HepG2 (cell line): ENCODE measurements around the gene CHRNA3.

ENCODE experiments used
- CBX2 ChIP-seq, 2 experiments: fragments of 200-600 bp in 1 of 2; sonication (generic); formaldehyde crosslinking in 1 of 2; IDR thresholded peaks; 2 replicates each; pipeline versions ENCODE4 v1.7.0 to v1.8.1; 2018 to 2022; ENCODE audit warnings: low read depth in 2 of 2, low read length in 1 of 2, mild to moderate bottlenecking in 1 of 2, missing genetic modification reagents in 1 of 2
- ETV6 ChIP-seq: sonication (generic); formaldehyde crosslinking; conservative IDR thresholded peaks from 2 replicates; pipeline ENCODE4 v1.4.0; 2020; ENCODE audit warnings: missing genetic modification reagents
- EZH2 ChIP-seq: conservative IDR thresholded peaks from 2 replicates; pipeline ENCODE4 v1.6.1; 2012; ENCODE audit warnings: mild to moderate bottlenecking, low read depth, low read length, moderate library complexity
- MYC ChIP-seq: sonication (generic); formaldehyde crosslinking; IDR thresholded peaks from 2 replicates; pipeline ENCODE4 v1.9.0; 2021; ENCODE audit warnings: missing genetic modification reagents, borderline replicate concordance
- ZNF232 ChIP-seq: sonication (generic); formaldehyde crosslinking; IDR thresholded peaks from 2 replicates; pipeline ENCODE4 v1.4.0; 2020; ENCODE audit warnings: missing genetic modification reagents, borderline replicate concordance
- ZNF274 ChIP-seq: sonication (generic); formaldehyde crosslinking; IDR thresholded peaks from 2 replicates; pipeline ENCODE4 v1.5.1; 2020; ENCODE audit warnings: mild to moderate bottlenecking, missing genetic modification reagents
- ZNF788 ChIP-seq: sonication (generic); formaldehyde crosslinking; IDR thresholded peaks from 2 replicates; pipeline ENCODE4 v1.5.0; 2020; ENCODE audit warnings: mild to moderate bottlenecking, missing genetic modification reagents, borderline replicate concordance
- TF ChIP-seq, protein P1 (sequence below): sonication (generic); formaldehyde crosslinking; IDR thresholded peaks from 2 replicates; pipeline ENCODE4 v1.8.1; 2023; ENCODE audit warnings: mild to moderate bottlenecking, inconsistent platforms, moderate library complexity, missing genetic modification reagents, borderline replicate concordance
- TF ChIP-seq, protein P2 (sequence below): sonication (generic); formaldehyde crosslinking; IDR thresholded peaks from 2 replicates; pipeline ENCODE4 v1.5.0; 2020; ENCODE audit warnings: mild to moderate bottlenecking, missing genetic modification reagents, moderate library complexity
- TF ChIP-seq, protein P3 (sequence below): sonication (generic); formaldehyde crosslinking; IDR thresholded peaks from 2 replicates; pipeline ENCODE4 v1.4.0; 2020; ENCODE audit warnings: low read depth, mild to moderate bottlenecking, missing genetic modification reagents

DNA sequence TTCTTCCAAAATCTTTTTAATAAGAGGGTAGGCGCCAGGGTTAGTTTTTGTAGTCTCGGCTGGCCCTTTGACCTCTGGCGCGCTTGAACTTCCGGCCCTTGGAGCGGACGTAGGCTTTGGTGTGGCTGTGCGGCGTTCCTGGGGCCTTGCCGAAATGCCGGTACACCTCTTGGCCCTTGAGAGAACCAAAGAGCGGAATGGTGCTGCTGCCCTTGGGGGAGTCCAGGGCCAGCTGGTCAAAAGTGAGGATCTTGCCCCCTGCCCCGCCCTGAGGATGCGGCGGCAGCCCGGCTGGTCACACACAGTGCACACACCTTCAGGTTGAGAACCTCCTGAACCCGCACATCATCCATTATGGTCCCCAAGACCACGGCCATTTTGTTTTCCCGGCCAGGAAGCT, 40.2 kb upstream of the CHRNA3 start:
- TF ChIP-seq ETV6 (CRISPR knock-in tag) (no peak), ZNF232 (CRISPR knock-in tag) (no peak), EZH2 (no peak), ZNF274 (CRISPR knock-in tag) (no peak), CBX2 (IDR thresholded peaks at IDR 0.05; ENCODE audit: low read depth, low read length) (no peak), CBX2 (CRISPR knock-in tag; IDR thresholded peaks at IDR 0.05; ENCODE audit: low read depth) (no peak), ZNF788 (no peak), MYC (CRISPR knock-in tag) (no peak)
- TF ChIP-seq, protein P1, sequence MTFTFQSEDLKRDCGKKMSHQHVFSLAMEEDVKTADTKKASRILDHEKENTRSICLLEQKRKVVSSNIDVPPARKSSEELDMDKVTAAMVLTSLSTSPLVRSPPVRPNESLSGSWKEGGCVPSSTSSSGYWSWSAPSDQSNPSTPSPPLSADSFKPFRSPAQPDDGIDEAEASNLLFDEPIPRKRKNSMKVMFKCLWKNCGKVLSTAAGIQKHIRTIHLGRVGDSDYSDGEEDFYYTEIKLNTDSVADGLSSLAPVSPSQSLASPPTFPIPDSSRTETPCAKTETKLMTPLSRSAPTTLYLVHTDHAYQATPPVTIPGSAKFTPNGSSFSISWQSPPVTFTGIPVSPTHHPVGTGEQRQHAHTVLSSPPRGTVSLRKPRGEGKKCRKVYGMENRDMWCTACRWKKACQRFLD (CRISPR knock-in tag): no peak
- TF ChIP-seq, protein P2, sequence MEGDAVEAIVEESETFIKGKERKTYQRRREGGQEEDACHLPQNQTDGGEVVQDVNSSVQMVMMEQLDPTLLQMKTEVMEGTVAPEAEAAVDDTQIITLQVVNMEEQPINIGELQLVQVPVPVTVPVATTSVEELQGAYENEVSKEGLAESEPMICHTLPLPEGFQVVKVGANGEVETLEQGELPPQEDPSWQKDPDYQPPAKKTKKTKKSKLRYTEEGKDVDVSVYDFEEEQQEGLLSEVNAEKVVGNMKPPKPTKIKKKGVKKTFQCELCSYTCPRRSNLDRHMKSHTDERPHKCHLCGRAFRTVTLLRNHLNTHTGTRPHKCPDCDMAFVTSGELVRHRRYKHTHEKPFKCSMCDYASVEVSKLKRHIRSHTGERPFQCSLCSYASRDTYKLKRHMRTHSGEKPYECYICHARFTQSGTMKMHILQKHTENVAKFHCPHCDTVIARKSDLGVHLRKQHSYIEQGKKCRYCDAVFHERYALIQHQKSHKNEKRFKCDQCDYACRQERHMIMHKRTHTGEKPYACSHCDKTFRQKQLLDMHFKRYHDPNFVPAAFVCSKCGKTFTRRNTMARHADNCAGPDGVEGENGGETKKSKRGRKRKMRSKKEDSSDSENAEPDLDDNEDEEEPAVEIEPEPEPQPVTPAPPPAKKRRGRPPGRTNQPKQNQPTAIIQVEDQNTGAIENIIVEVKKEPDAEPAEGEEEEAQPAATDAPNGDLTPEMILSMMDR (CRISPR knock-in tag): no peak
- TF ChIP-seq, protein P3, sequence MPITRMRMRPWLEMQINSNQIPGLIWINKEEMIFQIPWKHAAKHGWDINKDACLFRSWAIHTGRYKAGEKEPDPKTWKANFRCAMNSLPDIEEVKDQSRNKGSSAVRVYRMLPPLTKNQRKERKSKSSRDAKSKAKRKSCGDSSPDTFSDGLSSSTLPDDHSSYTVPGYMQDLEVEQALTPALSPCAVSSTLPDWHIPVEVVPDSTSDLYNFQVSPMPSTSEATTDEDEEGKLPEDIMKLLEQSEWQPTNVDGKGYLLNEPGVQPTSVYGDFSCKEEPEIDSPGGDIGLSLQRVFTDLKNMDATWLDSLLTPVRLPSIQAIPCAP: no peak
